SK-N-MC (cell line): Measurements from ENCODE around the gene KCNT2.

Source experiments
- EZH2 ChIP-seq: fragments of 200-600 bp; sonication (generic); IDR thresholded peaks from one replicate; pipeline ENCODE4 v1.6.1; 2017; ENCODE audit warnings: antibody characterized with exemption
- POLR2AphosphoS5 ChIP-seq: IDR thresholded peaks from 2 replicates; pipeline ENCODE4 v1.6.1; 2012; ENCODE audit warnings: mild to moderate bottlenecking, low read depth, low read length, borderline replicate concordance

- TF ChIP-seq EZH2 (no peak), POLR2AphosphoS5 (no peak)
Observed at GRCh38 chr1:196611873-196612272, 3.6 kb upstream of the KCNT2 start.
